Stomach (tissue), 9 donors: Measurements from ENCODE around the gene SDHA. TPM values are rescaled to one million over a fixed set of nuclear protein-coding genes. Genes with fewer than 3 reads are reported as not detected.

Experiments used
- DNase-seq, 2 donors: peaks; one replicate each; pipeline versions ENCODE4 v3.0.0 to v3.0.0-alpha.2; 2013 to 2019
- H3K27ac ChIP-seq, 5 donors: fragments of 200-600 bp in 4 of 5; sonication (generic) in 4 of 5; one replicate each; pipeline ENCODE4 v1.5.1; 2013 to 2019; ENCODE audit warnings: mild to moderate bottlenecking in 1 of 5, moderate library complexity in 1 of 5
- H3K27me3 ChIP-seq, 3 donors: fragments of 200-600 bp; sonication (generic); one replicate each; pipeline ENCODE4 v1.5.1; 2017 to 2019; ENCODE audit warnings: mixed run types in 1 of 3
- H3K36me3 ChIP-seq, 4 donors: fragments of 200-600 bp; sonication (generic); 1 replicate in 3 of 4; 2 replicates in 1 of 4; pipeline ENCODE4 v1.5.1; 2016 to 2019
- H3K4me1 ChIP-seq, 4 donors: fragments of 200-600 bp; sonication (generic); one replicate each; pipeline ENCODE4 v1.5.1; 2016 to 2019
- H3K4me3 ChIP-seq, 4 donors: fragments of 200-600 bp; sonication (generic) in 3 of 4; one replicate each; pipeline ENCODE4 v1.5.1; 2016 to 2019; ENCODE audit warnings: mild to moderate bottlenecking in 1 of 4
- H3K9me3 ChIP-seq, 4 donors: fragments of 200-600 bp; sonication (generic); one replicate each; pipeline ENCODE4 v1.5.1; 2016 to 2019
- CTCF ChIP-seq, 7 experiments: fragments of 450-650 bp in 4 of 7; fragments of 200-600 bp in 3 of 7; sonication (generic) in 3 of 7; IDR thresholded peaks; one replicate each; pipeline ENCODE4 v1.5.1; 2016 to 2019; ENCODE audit warnings: antibody characterized with exemption in 7 of 7, control low read depth in 2 of 7, mild to moderate bottlenecking in 1 of 7
- EP300 ChIP-seq: sonication (generic); formaldehyde crosslinking; IDR thresholded peaks from one replicate; pipeline ENCODE4 v1.6.1; 2017; ENCODE audit warnings: antibody characterized with exemption
- POLR2A ChIP-seq, 4 donors: fragments of 450-650 bp; IDR thresholded peaks; one replicate each; pipeline ENCODE4 v1.6.1; 2016; ENCODE audit warnings: antibody characterized with exemption in 4 of 4, control low read depth in 2 of 4, mild to moderate bottlenecking in 1 of 4, moderate library complexity in 1 of 4
- POLR2AphosphoS5 ChIP-seq, 3 donors: sonication (generic); formaldehyde crosslinking; IDR thresholded peaks; one replicate each; pipeline ENCODE4 v1.6.1; 2016; ENCODE audit warnings: antibody characterized with exemption in 3 of 3
- WGBS, 5 donors: extraction: QIAGEN DNeasy Blood & Tissue Kit in 3 of 5; methylation state at CpG; one replicate each; pipeline versions ENCODE4 v1.1.5 to v1.1.7; 2013 to 2018; 5-methylcytosine and 5-hydroxymethylcytosine counted together
- intact Hi-C: fragments of 100-400 bp; cut with DNase I; formaldehyde crosslinking; loops from one replicate; pipeline ENCODE4 v1.15.1; 2023; ENCODE audit warnings: low total_unique reads
- polyA plus RNA-seq, 3 donors: library from polyadenylated mRNA; stranded (reverse); fragments of 200-250 nt; gene quantifications; one replicate each; pipeline ENCODE4 v1.2.3, GENCODE V29; 2013
- total RNA-seq, 5 donors: library from RNA; depleted of rRNA; stranded (reverse); fragments of >200 nt; gene quantifications; one replicate each; pipeline versions ENCODE4 v1.1.0 to v1.2.3, GENCODE V29; 2014 to 2016
- donor health status: healthy with polysubstance abuse.
- donor health status: Bipolar disorder and iron deficiency.
- donor health status: healthy.

SDHA gene
- total and polyA plus RNA-seq, 8 donors, result 78.8 to 509 (median 111) TPM

- no peak for TF ChIP-seq EP300
- no peak for TF ChIP-seq CTCF (IDR thresholded peaks at IDR 0.05)
- no peak for TF ChIP-seq POLR2AphosphoS5 (IDR thresholded peaks at IDR 0.05)
- TF ChIP-seq POLR2A (IDR thresholded peaks at IDR 0.05), result no peak
- WGBS, 5 donors, result 77 to 88% (median 84%) methylated on average over 5 of the region's 5 CpGs
- Histone ChIP-seq H3K27ac (no peak overlapping the region), H3K4me3 (no peak overlapping the region), H3K36me3 (no peaks in the 10 kb centered on the region), H3K4me1 (no peaks in the 10 kb centered on the region), H3K27me3 (peaks cover 0 to 11% (median 0%) of the 10 kb centered on the region in 3 donors), H3K9me3 (no peaks in the 10 kb centered on the region)
- DNase-seq, result no peak
- intact Hi-C loops, result no loop called here
Observed at GRCh38 chr5:178110-178509, 40.0 kb upstream of the SDHA start.

- Histone ChIP-seq H3K4me3 (no peak overlapping the region), H3K27me3 (peaks cover 0 to 11% (median 0%) of the 10 kb centered on the region in 3 donors), H3K9me3 (no peaks in the 10 kb centered on the region), H3K4me1 (no peaks in the 10 kb centered on the region), H3K36me3 (no peaks in the 10 kb centered on the region), H3K27ac (no peak overlapping the region)
- DNase-seq, result no peak
- intact Hi-C loops, result no loop called here
- 82 to 95% (median 88%) methylated on average over 8 to 9 of the region's 9 CpGs for WGBS, 5 donors
- no peak for TF ChIP-seq EP300
Observed at GRCh38 chr5:179401-179800, 38.7 kb upstream of the SDHA start.

- TF ChIP-seq POLR2A (IDR thresholded peaks at IDR 0.05) (no peak), EP300 (no peak), CTCF (IDR thresholded peaks at IDR 0.05) (no peak), POLR2AphosphoS5 (IDR thresholded peaks at IDR 0.05) (no peak)
- 78 to 81% (median 80%) methylated on average over 9 to 13 of the region's 13 CpGs for WGBS, 5 donors
- Histone ChIP-seq H3K27ac (no peak overlapping the region), H3K27me3 (peaks cover 0 to 11% (median 0%) of the 10 kb centered on the region in 3 donors), H3K36me3 (no peaks in the 10 kb centered on the region), H3K4me1 (peaks cover 0 to 5% (median 0%) of the 10 kb centered on the region in 4 donors), H3K9me3 (no peaks in the 10 kb centered on the region), H3K4me3 (no peak overlapping the region)
- no peak for DNase-seq
- intact Hi-C loops, result no loop called here
Observed at GRCh38 chr5:180286-180918, 37.7 kb upstream of the SDHA start.

GRCh38 chr5:181160-181559, 37.0 kb upstream of the SDHA start:
- Histone ChIP-seq H3K27me3 (peaks cover 0 to 11% (median 0%) of the 10 kb centered on the region in 3 donors), H3K36me3 (no peaks in the 10 kb centered on the region)

More at GRCh38 chr5:181160-181559, 37.0 kb upstream of the SDHA start:
- H3K27ac ChIP-seq, result no peak overlapping the region
- H3K4me3 ChIP-seq, result no peak overlapping the region
- H3K9me3 ChIP-seq, result no peaks in the 10 kb centered on the region
- H3K4me1 ChIP-seq, result peaks cover 0 to 5% (median 0%) of the 10 kb centered on the region in 4 donors
- no peak for DNase-seq
- intact Hi-C loops, result no loop called here
- TF ChIP-seq CTCF (IDR thresholded peaks at IDR 0.05), result no peak
- WGBS, 5 donors, result 91 to 96% (median 94%) methylated on average over 6 to 9 of the region's 9 CpGs
